Measurements from ENCODE around the gene SKIC8.

SKIC8 gene

DNA sequence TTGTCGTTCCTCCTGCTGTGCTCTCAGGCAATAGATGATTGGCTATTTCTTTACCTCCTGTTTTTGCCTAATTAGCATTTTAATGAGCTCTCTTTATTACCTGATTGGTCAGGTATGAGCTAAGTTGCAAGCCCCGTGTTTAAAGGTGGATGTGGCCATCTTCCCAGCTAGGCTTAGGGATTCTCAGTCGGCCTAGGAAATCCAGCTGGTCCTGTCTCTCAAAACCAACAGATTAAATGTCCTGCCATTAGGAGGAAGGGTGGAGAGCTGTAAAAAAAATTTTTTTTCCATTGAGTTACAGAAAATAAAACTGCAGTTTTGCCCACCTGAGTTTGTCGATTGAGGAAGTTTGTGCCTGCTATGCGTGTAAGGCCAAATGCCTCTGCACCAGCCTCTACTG, 59.6 kb downstream of the SKIC8 start:
- Histone ChIP-seq H3K27ac (ENCODE audit: low read depth, low read length, poor library complexity, severe bottlenecking) (no peak overlapping the region), H3F3A (ENCODE audit: insufficient read depth, low read length) (no peaks in the 10 kb centered on the region), H3K79me2 (ENCODE audit: insufficient read depth, low read length) (no peaks in the 10 kb centered on the region), H3K4me2 (ENCODE audit: low read length) (no peak overlapping the region), H3K27me3 (ENCODE audit: insufficient read depth, low read length) (no peaks in the 10 kb centered on the region), H3K36me3 (ENCODE audit: insufficient read depth, low read length) (no peaks in the 10 kb centered on the region), H3K9me3 (ENCODE audit: low read length) (no peaks in the 10 kb centered on the region), H4K20me1 (ENCODE audit: insufficient read depth, low read length) (no peaks in the 10 kb centered on the region), H3K4me3 (ENCODE audit: low read depth, low read length, poor library complexity, severe bottlenecking) (no peak overlapping the region), H3K4me1 (ENCODE audit: insufficient read depth, low read length, severe bottlenecking) (no peaks in the 10 kb centered on the region), H2AFZ (ENCODE audit: low read length) (no peak overlapping the region), H3K9me2 (ENCODE audit: low read depth, low read length) (no peaks in the 10 kb centered on the region), H3K9ac (ENCODE audit: low read length) (no peak overlapping the region)
- no peak for TF ChIP-seq CTCF (IDR thresholded peaks at IDR 0.05; ENCODE audit: low read length)
- no peak for TF ChIP-seq EZH2 (IDR thresholded peaks at IDR 0.05; ENCODE audit: borderline replicate concordance, low read length)

GRCh38 chr15:78237146-78237545, 62.3 kb downstream of the SKIC8 start:
- no peak overlapping the region for H3K4me3 ChIP-seq (ENCODE audit: low read depth, low read length, poor library complexity, severe bottlenecking)
- no peaks in the 10 kb centered on the region for H3F3A ChIP-seq (ENCODE audit: insufficient read depth, low read length)
- no peak overlapping the region for H2AFZ ChIP-seq (ENCODE audit: low read length)
- TF ChIP-seq CTCF (IDR thresholded peaks at IDR 0.05; ENCODE audit: low read length) (no peak), EZH2 (IDR thresholded peaks at IDR 0.05; ENCODE audit: borderline replicate concordance, low read length) (no peak)
- H3K79me2 ChIP-seq (ENCODE audit: insufficient read depth, low read length): no peaks in the 10 kb centered on the region
- no peaks in the 10 kb centered on the region for H4K20me1 ChIP-seq (ENCODE audit: insufficient read depth, low read length)
- H3K27ac ChIP-seq (ENCODE audit: low read depth, low read length, poor library complexity, severe bottlenecking): no peak overlapping the region
- H3K4me1 ChIP-seq (ENCODE audit: insufficient read depth, low read length, severe bottlenecking): no peaks in the 10 kb centered on the region
- no peaks in the 10 kb centered on the region for H3K9me2 ChIP-seq (ENCODE audit: low read depth, low read length)
- no peak overlapping the region for H3K9ac ChIP-seq (ENCODE audit: low read length)
- no peaks in the 10 kb centered on the region for H3K36me3 ChIP-seq (ENCODE audit: insufficient read depth, low read length)
- H3K4me2 ChIP-seq (ENCODE audit: low read length): no peak overlapping the region
- 0 out of 2 replicates have a peak, but pooled peaks cover 8% of the 10 kb centered on the region for H3K27me3 ChIP-seq (ENCODE audit: insufficient read depth, low read length)
- H3K9me3 ChIP-seq (ENCODE audit: low read length): no peaks in the 10 kb centered on the region

DNA sequence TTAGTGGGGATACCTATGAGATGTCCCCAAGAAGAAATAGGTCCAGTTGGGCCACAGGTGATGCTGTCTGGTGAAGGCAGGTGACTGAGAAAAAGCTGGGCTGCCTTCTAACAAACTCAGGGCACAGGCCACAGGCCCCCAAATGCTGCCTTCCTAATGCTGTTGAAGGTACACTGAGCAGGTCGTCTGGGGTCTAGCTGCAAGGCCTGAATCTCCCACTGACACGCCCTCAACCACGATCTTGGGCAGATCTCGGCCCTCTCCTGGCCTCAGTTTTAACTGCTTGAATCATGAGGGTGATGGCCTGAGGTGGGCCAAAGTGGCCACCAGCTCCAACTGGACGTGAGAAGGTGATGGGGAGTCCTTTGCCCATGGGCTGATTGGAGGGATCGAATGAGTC, 62.9 kb downstream of the SKIC8 start:
- no peak overlapping the region for H3K9ac ChIP-seq (ENCODE audit: low read length)
- H3K4me1 ChIP-seq (ENCODE audit: insufficient read depth, low read length, severe bottlenecking): no peaks in the 10 kb centered on the region
- no peak overlapping the region for H3K27ac ChIP-seq (ENCODE audit: low read depth, low read length, poor library complexity, severe bottlenecking)
- TF ChIP-seq EZH2 (IDR thresholded peaks at IDR 0.05; ENCODE audit: borderline replicate concordance, low read length) (no peak), CTCF (IDR thresholded peaks at IDR 0.05; ENCODE audit: low read length) (no peak)
- no peaks in the 10 kb centered on the region for H3K79me2 ChIP-seq (ENCODE audit: insufficient read depth, low read length)
- H3F3A ChIP-seq (ENCODE audit: insufficient read depth, low read length): no peaks in the 10 kb centered on the region
- no peaks in the 10 kb centered on the region for H3K36me3 ChIP-seq (ENCODE audit: insufficient read depth, low read length)
- H3K4me3 ChIP-seq (ENCODE audit: low read depth, low read length, poor library complexity, severe bottlenecking): no peak overlapping the region
- no peaks in the 10 kb centered on the region for H3K9me2 ChIP-seq (ENCODE audit: low read depth, low read length)
- H3K27me3 ChIP-seq (ENCODE audit: insufficient read depth, low read length): 0 out of 2 replicates have a peak, but pooled peaks cover 8% of the 10 kb centered on the region
- no peaks in the 10 kb centered on the region for H4K20me1 ChIP-seq (ENCODE audit: insufficient read depth, low read length)
- H3K4me2 ChIP-seq (ENCODE audit: low read length): no peak overlapping the region
- no peak overlapping the region for H2AFZ ChIP-seq (ENCODE audit: low read length)
- H3K9me3 ChIP-seq (ENCODE audit: low read length): no peaks in the 10 kb centered on the region

All from OCI-LY1 (cell line).